ENCODE measurements around the gene ANAPC5. TPM values are rescaled to one million over a fixed set of nuclear protein-coding genes. Genes with fewer than 3 reads are reported as not detected.

ANAPC5 gene
- total RNA-seq, 1 donor from 2014 or later = 85.8 TPM

GRCh38 chr12:121304306-121304705, 47.9 kb downstream of the ANAPC5 start:
- no peaks in the 10 kb centered on the region for H3K27me3 ChIP-seq (ENCODE audit: insufficient read depth, low read length)
- H3K36me3 ChIP-seq (ENCODE audit: insufficient read depth, low read length) = peaks cover 4% of the 10 kb centered on the region
- H3K27me3 Mint-ChIP-seq (ENCODE audit: low read depth, unreplicated experiment) = peaks cover 2% of the 10 kb centered on the region
- no peak overlapping the region for H3K4me3 ChIP-seq (ENCODE audit: insufficient read depth, low read depth, low read length)
- no peaks in the 10 kb centered on the region for H3K4me1 ChIP-seq (ENCODE audit: insufficient read depth, low read length)
- H3K27ac Mint-ChIP-seq (ENCODE audit: unreplicated experiment) = no peak overlapping the region
- peaks cover 7% of the 10 kb centered on the region for H3K36me3 Mint-ChIP-seq (ENCODE audit: low read depth, unreplicated experiment)
- H2AFZ ChIP-seq (ENCODE audit: low read depth, low read length) = no peak overlapping the region
- DNase-seq (ENCODE audit: low read depth) (no peak), FAIRE-seq (no peak)
- no peaks in the 10 kb centered on the region for H3K79me2 ChIP-seq (ENCODE audit: insufficient read depth, low read length)
- H3K9me3 ChIP-seq (ENCODE audit: insufficient read depth, low read depth, low read length) = no peaks in the 10 kb centered on the region
- no peak overlapping the region for H3K4me2 ChIP-seq (ENCODE audit: low read length)
- H3K27ac ChIP-seq (ENCODE audit: low read depth, low read length) = no peak overlapping the region
- H3K9ac ChIP-seq (ENCODE audit: low read length) = no peak overlapping the region
- TF ChIP-seq CTCF (IDR thresholded peaks at IDR 0.05; ENCODE audit: insufficient read depth, low read depth, low read length) = no peak
- no peak for TF ChIP-seq EZH2 (IDR thresholded peaks at IDR 0.05; ENCODE audit: insufficient read depth, low read length)
- H3K4me1 Mint-ChIP-seq (ENCODE audit: low read depth, unreplicated experiment) = no peaks in the 10 kb centered on the region
- no peaks in the 10 kb centered on the region for H3K9me3 Mint-ChIP-seq (ENCODE audit: unreplicated experiment)
- no peaks in the 10 kb centered on the region for H4K20me1 ChIP-seq (ENCODE audit: insufficient read depth, low read length)
- H3K4me3 Mint-ChIP-seq (ENCODE audit: unreplicated experiment) = no peak overlapping the region

DNA sequence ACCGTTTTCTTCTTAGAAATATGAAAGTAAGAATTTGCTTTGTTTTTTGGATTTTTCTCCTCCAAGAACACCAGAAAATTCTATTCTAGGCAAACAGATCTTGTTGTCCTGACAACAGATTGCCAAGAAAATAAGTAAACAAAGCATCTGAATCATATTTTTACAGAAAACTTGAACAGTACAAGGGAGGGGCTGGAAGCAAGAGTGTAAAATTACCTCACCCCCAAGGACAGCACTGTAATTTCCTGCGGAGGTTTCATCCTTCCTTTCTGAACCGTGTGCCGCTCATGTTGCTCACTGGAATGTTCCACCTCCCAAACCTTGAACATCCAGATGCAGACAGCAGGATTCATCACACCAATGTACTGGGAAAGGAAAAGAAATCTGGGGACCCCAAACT, 50.3 kb downstream of the ANAPC5 start:
- no peak for DNase-seq (ENCODE audit: low read depth)
- H3K9ac ChIP-seq (ENCODE audit: low read length) = no peak overlapping the region
- H3K36me3 ChIP-seq (ENCODE audit: insufficient read depth, low read length) = no peaks in the 10 kb centered on the region
- Mint-ChIP-seq H3K4me1 (ENCODE audit: low read depth, unreplicated experiment) (peaks cover 2% of the 10 kb centered on the region), H3K27me3 (ENCODE audit: low read depth, unreplicated experiment) (peaks cover 2% of the 10 kb centered on the region), H3K27ac (ENCODE audit: unreplicated experiment) (no peak overlapping the region), H3K4me3 (ENCODE audit: unreplicated experiment) (no peak overlapping the region), H3K9me3 (ENCODE audit: unreplicated experiment) (no peaks in the 10 kb centered on the region), H3K36me3 (ENCODE audit: low read depth, unreplicated experiment) (no peaks in the 10 kb centered on the region)
- no peak for FAIRE-seq
- H4K20me1 ChIP-seq (ENCODE audit: insufficient read depth, low read length) = no peaks in the 10 kb centered on the region
- H3K9me3 ChIP-seq (ENCODE audit: insufficient read depth, low read depth, low read length) = no peaks in the 10 kb centered on the region
- H3K79me2 ChIP-seq (ENCODE audit: insufficient read depth, low read length) = no peaks in the 10 kb centered on the region
- TF ChIP-seq CTCF (IDR thresholded peaks at IDR 0.05; ENCODE audit: insufficient read depth, low read depth, low read length) = no peak
- no peak for TF ChIP-seq EZH2 (IDR thresholded peaks at IDR 0.05; ENCODE audit: insufficient read depth, low read length)
- peaks cover 7% of the 10 kb centered on the region for H3K4me1 ChIP-seq (ENCODE audit: insufficient read depth, low read length)
- no peaks in the 10 kb centered on the region for H3K27me3 ChIP-seq (ENCODE audit: insufficient read depth, low read length)
- H2AFZ ChIP-seq (ENCODE audit: low read depth, low read length) = no peak overlapping the region
- no peak overlapping the region for H3K4me2 ChIP-seq (ENCODE audit: low read length)
- no peak overlapping the region for H3K27ac ChIP-seq (ENCODE audit: low read depth, low read length)
- no peak overlapping the region for H3K4me3 ChIP-seq (ENCODE audit: insufficient read depth, low read depth, low read length)

DNA sequence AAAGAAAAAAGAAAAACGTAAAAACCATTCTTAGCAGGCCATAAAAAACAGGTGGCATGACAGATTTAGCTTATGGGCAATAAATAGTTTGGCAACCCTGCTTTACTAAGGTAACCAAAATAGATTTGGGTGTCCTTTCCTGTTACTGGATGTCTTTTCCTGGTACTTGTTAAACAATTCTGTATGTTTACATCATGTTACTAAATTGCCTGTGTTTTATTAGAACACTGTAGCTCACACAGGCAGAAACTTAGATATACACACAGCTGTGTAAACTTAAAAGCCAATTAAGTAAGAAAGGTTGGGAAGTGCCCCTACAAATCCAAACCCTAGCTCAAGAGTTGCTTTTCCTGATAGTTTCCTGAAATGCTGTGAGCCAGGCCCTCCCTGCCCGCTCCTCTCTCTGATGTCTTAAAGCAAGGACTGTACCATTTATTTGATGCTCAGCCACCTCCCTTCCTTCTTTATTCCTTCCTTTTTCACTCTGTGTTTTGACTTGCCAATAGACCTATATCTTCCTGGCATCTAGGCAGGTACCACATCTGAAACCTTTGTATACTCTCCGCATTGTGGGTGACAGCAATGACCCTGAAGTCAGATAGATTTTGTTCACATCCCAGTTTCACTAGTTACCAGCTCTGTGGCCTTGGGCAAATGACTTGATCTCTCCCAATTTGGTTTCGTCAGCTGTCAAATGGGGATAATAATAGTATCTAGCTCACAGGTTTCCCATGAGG, 52.0 kb downstream of the ANAPC5 start:
- no peak overlapping the region for H3K9ac ChIP-seq (ENCODE audit: low read length)
- no peaks in the 10 kb centered on the region for H3K36me3 ChIP-seq (ENCODE audit: insufficient read depth, low read length)
- H2AFZ ChIP-seq (ENCODE audit: low read depth, low read length) = no peak overlapping the region
- no peak overlapping the region for H3K27ac Mint-ChIP-seq (ENCODE audit: unreplicated experiment)
- no peaks in the 10 kb centered on the region for H3K9me3 ChIP-seq (ENCODE audit: insufficient read depth, low read depth, low read length)
- H3K9me3 Mint-ChIP-seq (ENCODE audit: unreplicated experiment) = no peaks in the 10 kb centered on the region
- no peak overlapping the region for H3K4me3 Mint-ChIP-seq (ENCODE audit: unreplicated experiment)
- H3K79me2 ChIP-seq (ENCODE audit: insufficient read depth, low read length) = peaks cover 12% of the 10 kb centered on the region
- DNase-seq (ENCODE audit: low read depth) (no peak), FAIRE-seq (no peak)
- peaks cover 8% of the 10 kb centered on the region for H4K20me1 ChIP-seq (ENCODE audit: insufficient read depth, low read length)
- H3K4me1 Mint-ChIP-seq (ENCODE audit: low read depth, unreplicated experiment) = peaks cover 2% of the 10 kb centered on the region
- no peaks in the 10 kb centered on the region for H3K36me3 Mint-ChIP-seq (ENCODE audit: low read depth, unreplicated experiment)
- no peak overlapping the region for H3K4me3 ChIP-seq (ENCODE audit: insufficient read depth, low read depth, low read length)
- no peak overlapping the region for H3K27ac ChIP-seq (ENCODE audit: low read depth, low read length)
- H3K4me1 ChIP-seq (ENCODE audit: insufficient read depth, low read length) = peaks cover 13% of the 10 kb centered on the region
- no peak overlapping the region for H3K4me2 ChIP-seq (ENCODE audit: low read length)
- TF ChIP-seq EZH2 (IDR thresholded peaks at IDR 0.05; ENCODE audit: insufficient read depth, low read length) (no peak), CTCF (IDR thresholded peaks at IDR 0.05; ENCODE audit: insufficient read depth, low read depth, low read length) (no peak)
- peaks cover 2% of the 10 kb centered on the region for H3K27me3 Mint-ChIP-seq (ENCODE audit: low read depth, unreplicated experiment)
- no peaks in the 10 kb centered on the region for H3K27me3 ChIP-seq (ENCODE audit: insufficient read depth, low read length)
